ENCODE data around the gene FIBCD1. TPM values are rescaled to one million over a fixed set of nuclear protein-coding genes. Genes with fewer than 3 reads are reported as not detected.

The FIBCD1 gene
- total RNA-seq, 1 donor from 2014 or later, result 0.59 TPM

DNA sequence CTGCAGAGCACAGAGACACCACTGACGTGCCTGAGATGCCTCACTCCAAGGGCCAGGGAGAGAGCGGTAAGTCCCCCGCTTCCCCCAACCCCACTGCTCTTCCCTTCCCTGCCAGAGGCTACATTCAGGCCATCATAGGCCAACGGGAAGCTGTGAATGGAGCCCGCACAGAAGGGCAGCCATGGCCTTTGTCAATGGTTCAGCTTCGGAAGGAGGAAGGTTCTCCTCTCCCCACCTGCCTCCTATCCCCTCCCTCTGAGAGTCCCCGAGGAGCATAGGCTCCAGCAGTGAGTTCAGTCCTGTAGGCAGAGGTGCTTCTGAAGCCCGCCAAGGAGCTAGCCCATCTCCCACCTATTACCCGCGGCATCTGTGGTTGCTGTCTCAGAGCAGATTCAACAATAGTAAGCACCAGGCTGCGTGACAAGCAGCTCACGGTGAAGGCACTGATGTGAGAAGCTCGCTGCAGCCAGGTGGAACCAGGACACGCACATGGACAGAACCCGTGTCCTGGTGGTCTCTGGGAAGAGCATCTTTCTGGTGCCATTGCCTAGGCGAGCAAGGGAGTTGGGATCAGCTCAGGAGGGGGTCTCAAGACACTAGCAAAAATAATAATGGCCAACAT lies 58.3 kb downstream of the FIBCD1 start:
- ATAC-seq (ENCODE audit: poor library complexity) (no peak), DNase-seq (peak; percentile 26)
- intact Hi-C loops (cut with DNase I), result no loop called here

DNA sequence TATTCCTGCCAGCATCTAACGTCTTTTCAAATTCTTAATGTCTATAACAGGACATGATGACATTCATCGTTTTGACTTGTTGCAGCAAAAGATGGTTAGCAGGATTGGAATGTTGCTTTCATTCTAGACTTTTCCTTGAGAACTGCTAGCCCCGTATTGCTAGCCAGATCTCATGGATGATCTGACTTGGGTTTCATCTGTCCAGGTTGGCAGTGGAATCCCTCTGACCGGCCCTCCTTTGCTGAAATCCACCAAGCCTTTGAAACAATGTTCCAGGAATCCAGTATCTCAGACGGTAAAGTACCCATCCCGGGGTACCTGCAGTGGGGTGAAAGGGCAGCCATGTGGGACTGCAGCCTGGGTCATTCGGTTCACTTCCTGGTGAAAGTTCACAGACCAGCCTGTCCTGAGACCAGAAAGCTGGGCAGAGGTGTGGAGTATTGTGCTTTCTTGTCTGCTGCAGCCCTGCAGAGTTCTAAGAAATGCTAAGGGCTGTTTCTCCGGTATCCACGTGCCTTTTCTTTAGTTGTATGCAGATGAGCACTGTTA lies 59.1 kb downstream of the FIBCD1 start:
- intact Hi-C loops (cut with DNase I), result no loop called here
- no peak for DNase-seq
- ATAC-seq (ENCODE audit: poor library complexity), result no peak

DNA sequence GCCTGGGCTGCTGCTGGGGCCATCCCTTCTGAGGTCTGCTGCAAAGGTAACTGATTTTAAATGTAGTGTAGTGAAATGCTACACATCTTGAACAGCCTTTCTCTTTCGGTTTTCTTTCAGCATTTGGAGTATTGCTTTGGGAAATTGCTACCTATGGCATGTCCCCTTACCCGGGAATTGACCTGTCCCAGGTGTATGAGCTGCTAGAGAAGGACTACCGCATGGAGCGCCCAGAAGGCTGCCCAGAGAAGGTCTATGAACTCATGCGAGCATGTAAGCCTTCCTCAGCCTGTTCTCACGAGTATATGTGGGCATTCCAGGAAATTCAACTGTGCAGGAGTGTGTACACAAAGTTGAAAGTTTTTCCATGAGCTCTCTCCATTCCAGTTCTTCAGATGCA lies 60.8 kb downstream of the FIBCD1 start:
- DNase-seq (no peak), ATAC-seq (ENCODE audit: poor library complexity) (no peak)
- intact Hi-C loops (cut with DNase I), result no loop called here

GRCh38 chr9:130877300-130877699 lies 61.7 kb downstream of the FIBCD1 start:
- no peak for DNase-seq
- intact Hi-C loops (cut with DNase I), result no loop called here
- ATAC-seq (ENCODE audit: poor library complexity), result no peak

DNA sequence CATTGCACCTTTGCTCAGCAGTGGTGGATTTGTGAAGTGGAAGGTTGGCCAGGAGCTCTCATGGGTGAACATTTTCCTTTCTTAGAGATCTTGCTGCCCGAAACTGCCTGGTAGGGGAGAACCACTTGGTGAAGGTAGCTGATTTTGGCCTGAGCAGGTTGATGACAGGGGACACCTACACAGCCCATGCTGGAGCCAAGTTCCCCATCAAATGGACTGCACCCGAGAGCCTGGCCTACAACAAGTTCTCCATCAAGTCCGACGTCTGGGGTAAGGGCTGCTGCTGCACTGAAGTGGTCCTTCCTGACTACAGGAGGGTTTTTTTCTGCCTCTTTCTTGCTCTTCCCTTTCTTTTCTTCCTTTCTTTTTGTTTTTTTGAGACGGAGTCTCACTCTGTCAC lies 64.3 kb downstream of the FIBCD1 start:
- intact Hi-C loops (cut with DNase I), result loop anchor here (5.0 kb wide), 1 partner anchor 58 kb away; no protein-coding TSS in a partner anchor
- ATAC-seq (ENCODE audit: poor library complexity), result no peak
- DNase-seq, result no peak

- no peak for DNase-seq
These were observed 65.1 kb downstream of the FIBCD1 start for GRCh38 chr9:130873966-130874365.

DNA sequence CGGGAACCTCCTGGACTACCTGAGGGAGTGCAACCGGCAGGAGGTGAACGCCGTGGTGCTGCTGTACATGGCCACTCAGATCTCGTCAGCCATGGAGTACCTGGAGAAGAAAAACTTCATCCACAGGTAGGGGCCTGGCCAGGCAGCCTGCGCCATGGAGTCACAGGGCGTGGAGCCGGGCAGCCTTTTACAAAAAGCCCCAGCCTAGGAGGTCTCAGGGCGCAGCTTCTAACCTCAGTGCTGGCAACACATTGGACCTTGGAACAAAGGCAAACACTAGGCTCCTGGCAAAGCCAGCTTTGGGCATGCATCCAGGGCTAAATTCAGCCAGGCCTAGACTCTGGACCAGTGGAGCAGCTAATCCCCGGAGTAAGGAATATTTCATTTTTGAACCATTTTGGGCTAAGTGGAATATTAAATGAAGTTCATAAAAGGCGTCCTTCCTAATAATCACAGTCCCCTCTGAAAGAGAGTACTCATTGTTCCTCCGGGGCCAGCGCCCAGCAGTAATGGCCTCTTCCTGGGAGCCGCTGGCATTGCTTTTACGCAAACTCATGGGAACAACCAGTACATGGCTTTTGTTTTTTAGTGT lies 66.0 kb downstream of the FIBCD1 start:
- intact Hi-C loops (cut with DNase I), result loop anchor here (5.0 kb wide), 1 partner anchor 59 kb away; no protein-coding TSS in a partner anchor

More at GRCh38 chr9:130873966-130874365, 65.1 kb downstream of the FIBCD1 start:
- ATAC-seq (ENCODE audit: poor library complexity), result no peak
- intact Hi-C loops (cut with DNase I), result loop anchor here (5.0 kb wide), 1 partner anchor 58 kb away; no protein-coding TSS in a partner anchor

GRCh38 chr9:130872508-130872907 lies 66.5 kb downstream of the FIBCD1 start:
- intact Hi-C loops (cut with DNase I), result loop anchor here (5.0 kb wide), 1 partner anchor 60 kb away; no protein-coding TSS in a partner anchor
- no peak for DNase-seq
- no peak for ATAC-seq (ENCODE audit: poor library complexity)

More for the DNA sequence above, 66.0 kb downstream of the FIBCD1 start:
- ATAC-seq (ENCODE audit: poor library complexity), result peak; percentile 74
- DNase-seq, result peak; percentile 81

DNA sequence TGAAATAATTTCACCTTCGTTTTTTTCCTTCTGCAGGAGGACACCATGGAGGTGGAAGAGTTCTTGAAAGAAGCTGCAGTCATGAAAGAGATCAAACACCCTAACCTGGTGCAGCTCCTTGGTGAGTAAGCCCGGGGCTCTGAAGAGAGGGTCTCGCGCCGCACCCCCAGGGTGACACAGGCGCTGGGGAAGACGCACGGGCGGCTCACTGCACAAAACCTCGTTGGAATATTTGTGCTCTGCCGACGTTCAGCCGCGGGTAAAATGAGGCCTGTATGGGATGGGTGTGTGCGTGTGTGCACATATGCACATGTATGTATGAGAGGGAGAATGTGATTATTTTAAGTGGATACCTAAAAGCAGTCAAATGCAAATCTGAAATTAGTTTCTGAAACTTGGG lies 67.0 kb downstream of the FIBCD1 start:
- DNase-seq, result no peak
- intact Hi-C loops (cut with DNase I), result loop anchor here (5.0 kb wide), 1 partner anchor 60 kb away; no protein-coding TSS in a partner anchor
- ATAC-seq (ENCODE audit: poor library complexity), result no peak

DNA sequence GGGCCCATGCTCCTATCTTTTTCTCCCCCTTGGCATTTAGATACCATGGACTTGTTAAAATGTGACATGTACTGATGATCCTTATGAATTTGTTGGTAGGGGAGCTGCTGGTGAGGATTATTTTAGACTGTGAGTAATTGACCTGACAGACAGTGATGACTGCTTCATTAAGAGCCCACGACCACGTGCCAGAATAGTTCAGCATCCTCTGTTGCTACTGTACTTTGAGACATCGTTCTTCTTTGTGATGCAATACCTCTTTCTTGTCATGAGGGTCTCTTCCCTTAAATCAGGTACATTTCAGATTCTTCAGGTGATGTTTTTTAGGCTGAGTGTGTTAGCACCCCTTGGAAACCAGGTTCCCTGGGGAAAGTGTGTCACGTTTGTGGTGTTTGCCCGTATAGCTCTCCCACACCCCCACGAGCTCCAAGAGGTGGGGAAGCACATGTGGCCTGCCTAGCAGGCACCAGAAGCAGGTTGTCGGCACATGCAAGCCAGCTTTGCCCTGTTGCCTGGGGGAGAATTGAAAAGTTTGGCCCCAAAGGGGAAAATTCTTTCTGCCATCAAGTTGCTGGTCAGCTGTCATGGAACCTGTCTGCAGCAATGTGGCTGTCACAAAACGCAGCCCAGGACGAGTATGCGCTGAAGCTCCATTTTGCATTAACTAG lies 67.5 kb downstream of the FIBCD1 start:
- intact Hi-C loops (cut with DNase I), result loop anchor here (5.0 kb wide), 1 partner anchor 61 kb away; no protein-coding TSS in a partner anchor
- DNase-seq (no peak), ATAC-seq (ENCODE audit: poor library complexity) (peak; percentile 4)

- intact Hi-C loops (cut with DNase I), result loop anchor here (5.0 kb wide), 1 partner anchor 62 kb away; no protein-coding TSS in a partner anchor
- DNase-seq (no peak), ATAC-seq (ENCODE audit: poor library complexity) (peak; percentile 71)
These were observed 68.3 kb downstream of the FIBCD1 start for GRCh38 chr9:130870491-130871381.

- DNase-seq (peak; percentile 84), ATAC-seq (ENCODE audit: poor library complexity) (peak; percentile 32)
- intact Hi-C loops (cut with DNase I), result loop anchor here (5.0 kb wide), 1 partner anchor 128 kb away; no protein-coding TSS in a partner anchor
These were observed 69.8 kb downstream of the FIBCD1 start for GRCh38 chr9:130869250-130869649.

DNA sequence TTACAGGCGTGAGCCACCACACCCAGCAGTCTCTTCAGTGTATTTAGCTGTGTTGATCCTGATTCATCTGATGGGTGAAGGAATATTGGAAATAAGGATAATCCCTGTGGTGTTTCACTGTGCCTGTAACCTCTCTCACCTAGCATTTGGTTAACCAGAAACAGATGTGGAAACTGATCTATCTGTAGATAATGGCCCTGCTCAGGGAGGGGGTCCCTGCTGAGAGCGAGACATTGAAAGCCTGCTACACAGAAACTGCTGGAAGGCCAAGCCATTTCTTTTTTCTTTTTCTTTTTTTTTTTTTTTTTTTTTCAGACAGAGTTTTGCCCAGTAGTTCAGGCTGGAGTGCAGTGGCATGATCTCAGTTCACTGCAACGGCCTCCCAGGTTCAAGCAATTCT lies 70.8 kb downstream of the FIBCD1 start:
- ATAC-seq (ENCODE audit: poor library complexity) (no peak), DNase-seq (no peak)
- intact Hi-C loops (cut with DNase I), result loop anchor here (5.0 kb wide), 1 partner anchor 129 kb away; no protein-coding TSS in a partner anchor

- intact Hi-C loops (cut with DNase I), result loop anchor here (5.0 kb wide), 1 partner anchor 130 kb away; no protein-coding TSS in a partner anchor
- no peak for ATAC-seq (ENCODE audit: poor library complexity)
- no peak for DNase-seq
These were observed 71.5 kb downstream of the FIBCD1 start for GRCh38 chr9:130867556-130867955.

- intact Hi-C loops (cut with DNase I), result loop anchor here (5.0 kb wide), 1 partner anchor 131 kb away; no protein-coding TSS in a partner anchor
- DNase-seq, result no peak
These were observed 72.5 kb downstream of the FIBCD1 start for GRCh38 chr9:130866474-130866965.

GRCh38 chr9:130865921-130866320 lies 73.1 kb downstream of the FIBCD1 start:
- DNase-seq (no peak), ATAC-seq (ENCODE audit: poor library complexity) (no peak)
- intact Hi-C loops (cut with DNase I), result loop anchor here (2.0 to 5.0 kb wide), 2 partner anchors 131 to 159 kb away; no protein-coding TSS in a partner anchor

More at GRCh38 chr9:130866474-130866965, 72.5 kb downstream of the FIBCD1 start:
- ATAC-seq (ENCODE audit: poor library complexity), result peak; percentile 11

GRCh38 chr9:130864541-130864940 lies 74.5 kb downstream of the FIBCD1 start:
- intact Hi-C loops (cut with DNase I), result loop anchor here (2.0 kb wide), 1 partner anchor 158 kb away; no protein-coding TSS in a partner anchor
- DNase-seq, result no peak
- ATAC-seq (ENCODE audit: poor library complexity), result no peak

DNA sequence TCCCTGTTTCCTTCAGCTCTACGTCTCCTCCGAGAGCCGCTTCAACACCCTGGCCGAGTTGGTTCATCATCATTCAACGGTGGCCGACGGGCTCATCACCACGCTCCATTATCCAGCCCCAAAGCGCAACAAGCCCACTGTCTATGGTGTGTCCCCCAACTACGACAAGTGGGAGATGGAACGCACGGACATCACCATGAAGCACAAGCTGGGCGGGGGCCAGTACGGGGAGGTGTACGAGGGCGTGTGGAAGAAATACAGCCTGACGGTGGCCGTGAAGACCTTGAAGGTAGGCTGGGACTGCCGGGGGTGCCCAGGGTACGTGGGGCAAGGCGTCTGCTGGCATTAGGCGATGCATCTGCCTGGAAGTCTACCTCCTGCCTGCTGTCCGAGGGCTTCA lies 76.3 kb downstream of the FIBCD1 start:
- intact Hi-C loops (cut with DNase I), result no loop called here
- DNase-seq (no peak), ATAC-seq (ENCODE audit: poor library complexity) (no peak)
